LHCN-M2 (cell line): ENCODE data around the gene CD244. TPM values are rescaled to one million over a fixed set of nuclear protein-coding genes. Genes with fewer than 3 reads are reported as not detected.
"Not testable (repeated sequence)": the region's sequence is repeated elsewhere in the genome, so short reads cannot be mapped to it uniquely, and the experiment has no call there.

Experiments
- DNase-seq: peaks from one replicate; pipeline ENCODE4 v3.0.0-alpha.2; 2012; ENCODE audit warnings: low read depth
- total RNA-seq: library from RNA; depleted of rRNA; stranded (reverse); fragments of >200 nt; gene quantifications from 2 replicates; pipeline ENCODE4 v1.2.3, GENCODE V29; 2014

CD244 gene
- total RNA-seq, 1 experiment from 2014 or later: not detected

GRCh38 chr1:160813215-160813614 lies 49.5 kb downstream of the CD244 start:
- no peak for DNase-seq

DNA sequence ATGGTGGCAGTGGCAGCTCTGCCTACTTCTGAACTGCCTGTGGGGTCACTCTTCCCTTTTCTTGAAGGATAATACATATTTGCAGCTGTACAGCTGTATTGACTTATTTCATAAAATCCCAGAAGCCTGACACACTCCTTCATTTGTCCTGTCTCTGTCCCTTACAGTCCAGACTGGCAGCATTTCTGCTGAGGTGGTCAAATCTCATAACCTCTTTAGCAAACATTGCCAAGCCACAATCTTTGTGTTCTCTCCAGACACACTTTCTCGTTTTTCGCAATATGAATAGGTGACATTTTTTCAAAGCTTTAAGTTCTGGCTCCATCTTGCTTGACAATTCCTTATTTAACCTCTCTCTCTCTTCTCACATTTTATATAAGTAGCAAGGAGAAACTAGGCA lies 51.5 kb downstream of the CD244 start:
- no peak for DNase-seq

- no peak for DNase-seq
These were observed 52.2 kb downstream of the CD244 start for GRCh38 chr1:160810486-160810885.

GRCh38 chr1:160808289-160808688 lies 54.4 kb downstream of the CD244 start:
- DNase-seq: no peak

GRCh38 chr1:160807738-160808137 lies 54.9 kb downstream of the CD244 start:
- DNase-seq: no peak

- no peak for DNase-seq
These were observed 55.4 kb downstream of the CD244 start for GRCh38 chr1:160807247-160807646.

- DNase-seq: no peak
These were observed 55.9 kb downstream of the CD244 start for GRCh38 chr1:160806784-160807183.

DNA sequence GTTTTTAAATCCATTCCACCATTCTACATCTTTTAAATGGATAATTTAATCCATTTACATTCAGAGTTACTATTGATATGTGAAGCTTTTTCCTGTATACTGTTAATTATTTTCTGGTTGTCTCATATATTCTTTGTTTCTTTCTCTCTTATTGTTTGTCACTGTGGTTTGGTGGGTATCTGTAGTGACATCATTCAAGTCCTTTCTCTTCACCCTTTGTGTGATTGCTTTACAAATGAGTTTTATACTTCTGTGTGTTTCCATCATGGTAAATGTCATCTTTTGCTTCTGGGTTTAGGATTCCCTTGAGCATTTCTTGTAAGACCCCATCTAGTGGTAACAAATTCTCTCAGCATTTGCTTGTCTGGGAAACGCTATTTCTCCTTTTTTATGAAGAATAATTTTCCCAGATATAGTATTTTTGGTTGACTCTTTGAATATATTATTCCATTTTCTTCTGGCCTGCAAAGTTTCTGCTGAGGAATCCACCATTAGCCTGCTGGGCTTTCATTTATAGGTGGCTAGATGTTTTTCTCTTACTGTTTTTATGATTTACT lies 56.5 kb downstream of the CD244 start:
- DNase-seq: no peak

DNA sequence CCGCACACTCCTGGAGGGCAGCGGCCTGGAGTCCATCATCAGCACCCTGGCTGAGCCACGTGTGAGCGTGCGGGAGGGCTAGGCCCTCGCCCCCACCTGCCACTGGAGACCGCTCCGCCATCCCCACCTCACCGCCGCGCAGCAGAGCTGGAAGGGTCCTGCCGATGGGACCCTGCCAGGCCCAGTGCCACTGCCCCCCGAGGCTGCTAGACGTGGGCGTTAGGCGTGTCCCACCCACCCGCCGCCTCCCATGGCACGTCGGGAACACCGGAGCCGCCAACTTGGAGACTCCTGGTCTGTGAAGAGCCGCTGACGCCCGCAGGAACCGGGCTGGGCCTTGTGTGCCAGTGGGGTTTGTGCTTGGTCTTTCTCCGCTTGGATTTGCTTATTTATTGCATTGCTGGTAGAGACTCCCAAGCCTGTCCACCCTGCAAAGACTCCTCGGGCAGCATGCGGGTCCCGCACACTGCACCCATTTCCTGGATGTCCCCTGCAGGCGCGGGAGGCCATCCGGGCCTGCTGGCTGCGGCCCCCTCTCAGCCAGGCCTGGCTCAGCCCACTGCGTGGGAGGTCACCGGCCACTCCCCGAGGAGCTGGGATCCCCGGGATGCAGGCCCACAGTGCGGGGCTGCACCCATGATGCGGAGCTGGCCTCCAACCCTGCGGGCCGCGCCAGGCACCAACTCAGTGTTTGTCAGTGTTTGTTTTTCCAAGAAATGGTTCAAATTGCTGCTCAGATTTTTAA lies 60.7 kb downstream of the CD244 start:
- DNase-seq: no peak

GRCh38 chr1:160800645-160801408 lies 61.9 kb downstream of the CD244 start:
- DNase-seq: no peak

GRCh38 chr1:160800142-160800541 lies 62.5 kb downstream of the CD244 start:
- no peak for DNase-seq

DNA sequence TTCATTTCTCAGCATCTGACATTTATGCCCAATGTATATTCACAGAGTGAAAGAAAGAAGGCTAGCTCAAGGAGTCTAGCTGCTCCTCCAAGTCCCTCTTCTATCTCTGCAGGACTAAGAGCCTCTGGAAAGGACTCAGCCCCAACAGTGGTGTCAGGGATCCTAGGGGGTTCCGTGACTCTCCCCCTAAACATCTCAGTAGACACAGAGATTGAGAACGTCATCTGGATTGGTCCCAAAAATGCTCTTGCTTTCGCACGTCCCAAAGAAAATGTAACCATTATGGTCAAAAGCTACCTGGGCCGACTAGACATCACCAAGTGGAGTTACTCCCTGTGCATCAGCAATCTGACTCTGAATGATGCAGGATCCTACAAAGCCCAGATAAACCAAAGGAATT lies 63.0 kb downstream of the CD244 start:
- DNase-seq: no peak

- no peak for DNase-seq
These were observed 64.2 kb downstream of the CD244 start for GRCh38 chr1:160798439-160798838.

- DNase-seq: no peak
These were observed 64.8 kb downstream of the CD244 start for GRCh38 chr1:160797861-160798273.

GRCh38 chr1:160797271-160797709 lies 65.4 kb downstream of the CD244 start:
- no peak for DNase-seq

GRCh38 chr1:160795951-160796383 lies 66.7 kb downstream of the CD244 start, which contains the start of gene LY9:
Gene LY9, plus strand, starts transcription at chr1:160796174. Its CDS starts 14 bp downstream, at chr1:160796188.
- no peak for DNase-seq

DNA sequence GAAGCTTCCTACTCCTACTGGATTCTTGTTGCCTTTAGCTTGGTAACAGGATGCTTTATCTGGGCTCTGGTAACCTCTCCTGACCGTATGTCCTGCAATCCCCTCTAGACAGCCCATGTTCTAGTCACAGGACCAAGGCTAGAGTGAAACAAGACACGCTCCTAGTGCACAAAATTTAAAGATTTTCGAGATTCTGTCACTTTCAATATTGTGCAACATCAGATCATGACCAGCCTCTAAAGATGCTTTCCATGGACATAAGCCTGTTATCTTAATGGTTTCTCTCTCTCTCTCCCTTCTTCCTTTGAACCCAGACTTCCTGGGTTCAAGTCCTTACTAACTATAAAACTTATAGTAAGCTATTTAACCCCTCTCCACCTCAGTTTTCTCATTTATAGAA lies 68.3 kb downstream of the CD244 start:
- no peak for DNase-seq

DNA sequence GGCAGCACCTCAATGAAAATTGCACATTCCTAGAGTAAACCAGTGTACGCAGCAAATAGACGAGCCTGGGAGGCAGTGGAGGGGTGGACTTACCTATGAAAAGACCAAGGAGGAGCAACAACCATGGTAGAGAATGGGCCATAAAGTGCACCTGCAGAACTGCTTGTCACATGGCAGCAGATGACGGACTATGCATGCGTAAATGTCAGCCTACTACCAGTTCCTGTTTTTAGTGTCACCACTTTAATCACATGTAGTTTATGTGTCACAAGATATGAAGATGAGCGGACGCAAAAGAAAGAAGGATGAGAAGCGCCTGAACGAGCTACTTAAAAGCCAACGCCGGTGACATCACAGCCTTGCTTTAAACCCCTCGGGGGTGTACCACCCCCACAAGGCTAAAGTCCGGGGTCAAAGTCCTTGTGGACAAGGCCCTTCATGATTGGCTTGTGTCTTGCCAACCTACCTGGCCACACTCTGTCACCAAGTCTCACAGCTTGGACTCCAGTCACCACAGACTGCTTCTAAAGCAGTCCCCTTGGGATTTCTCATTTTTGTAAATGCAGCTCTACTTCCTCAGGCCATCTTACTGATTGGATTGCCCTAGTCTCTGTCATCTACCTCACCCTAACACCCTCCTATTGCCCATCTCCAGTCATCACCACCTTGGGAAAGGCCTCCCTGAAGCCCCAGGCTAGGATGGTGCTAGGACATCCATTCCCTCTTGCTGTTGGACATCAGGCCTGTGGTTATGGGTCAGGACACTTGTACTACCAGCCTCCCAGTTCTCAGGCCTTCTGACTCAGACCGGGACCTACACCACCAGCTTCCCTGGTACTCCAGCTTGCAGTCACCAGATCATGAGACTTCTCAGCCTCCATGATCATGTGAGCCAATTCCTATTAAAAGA lies 72.7 kb downstream of the CD244 start:
- DNase-seq: no peak

GRCh38 chr1:160789051-160789701 lies 73.5 kb downstream of the CD244 start:
- DNase-seq: no peak

- DNase-seq: not testable (repeated sequence)
These were observed 79.5 kb downstream of the CD244 start for GRCh38 chr1:160782988-160783765.
